IgD-negative memory B cell (primary cell): ENCODE data around the gene RELL2. TPM values are rescaled to one million over a fixed set of nuclear protein-coding genes. Genes with fewer than 3 reads are reported as not detected.
A peak's percentile ranks its signal among the peaks of the same experiment; 100 is the strongest.
"Not testable (repeated sequence)": the region's sequence is repeated elsewhere in the genome, so short reads cannot be mapped to it uniquely, and the experiment has no call there.

Experiments used
- H3K27ac Mint-ChIP-seq, 3 donors: one replicate each; pipeline ENCODE4 v1.8.0; 2020 to 2022; ENCODE audit warnings: mild to moderate bottlenecking in 3 of 3, mixed read lengths in 3 of 3, moderate library complexity in 1 of 3
- H3K27me3 Mint-ChIP-seq: one replicate; pipeline ENCODE4 v1.8.0; 2021; ENCODE audit warnings: mixed read lengths
- H3K36me3 Mint-ChIP-seq: one replicate; pipeline ENCODE4 v1.8.0; 2020; ENCODE audit warnings: mild to moderate bottlenecking, mixed read lengths
- H3K4me1 Mint-ChIP-seq, 3 donors: one replicate each; pipeline ENCODE4 v1.8.0; 2020 to 2022; ENCODE audit warnings: mixed read lengths in 3 of 3, mild to moderate bottlenecking in 1 of 3
- H3K4me3 Mint-ChIP-seq, 4 donors: one replicate each; pipeline ENCODE4 v1.8.0; 2020 to 2022; ENCODE audit warnings: mild to moderate bottlenecking in 4 of 4, mixed read lengths in 4 of 4, moderate library complexity in 3 of 4
- H3K9me3 Mint-ChIP-seq, 3 donors: one replicate each; pipeline ENCODE4 v1.8.0; 2020 to 2021; ENCODE audit warnings: mixed read lengths in 3 of 3, mild to moderate bottlenecking in 1 of 3
- polyA plus RNA-seq: library from polyadenylated mRNA; unstranded; fragments of 300-500 nt; fragmentation: Illumina TruSeq; gene quantifications from one replicate; pipeline ENCODE4 v1.2.3, GENCODE V29; 2021

The RELL2 gene, protein sequence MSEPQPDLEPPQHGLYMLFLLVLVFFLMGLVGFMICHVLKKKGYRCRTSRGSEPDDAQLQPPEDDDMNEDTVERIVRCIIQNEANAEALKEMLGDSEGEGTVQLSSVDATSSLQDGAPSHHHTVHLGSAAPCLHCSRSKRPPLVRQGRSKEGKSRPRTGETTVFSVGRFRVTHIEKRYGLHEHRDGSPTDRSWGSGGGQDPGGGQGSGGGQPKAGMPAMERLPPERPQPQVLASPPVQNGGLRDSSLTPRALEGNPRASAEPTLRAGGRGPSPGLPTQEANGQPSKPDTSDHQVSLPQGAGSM
- 5.9 TPM for polyA plus RNA-seq

DNA sequence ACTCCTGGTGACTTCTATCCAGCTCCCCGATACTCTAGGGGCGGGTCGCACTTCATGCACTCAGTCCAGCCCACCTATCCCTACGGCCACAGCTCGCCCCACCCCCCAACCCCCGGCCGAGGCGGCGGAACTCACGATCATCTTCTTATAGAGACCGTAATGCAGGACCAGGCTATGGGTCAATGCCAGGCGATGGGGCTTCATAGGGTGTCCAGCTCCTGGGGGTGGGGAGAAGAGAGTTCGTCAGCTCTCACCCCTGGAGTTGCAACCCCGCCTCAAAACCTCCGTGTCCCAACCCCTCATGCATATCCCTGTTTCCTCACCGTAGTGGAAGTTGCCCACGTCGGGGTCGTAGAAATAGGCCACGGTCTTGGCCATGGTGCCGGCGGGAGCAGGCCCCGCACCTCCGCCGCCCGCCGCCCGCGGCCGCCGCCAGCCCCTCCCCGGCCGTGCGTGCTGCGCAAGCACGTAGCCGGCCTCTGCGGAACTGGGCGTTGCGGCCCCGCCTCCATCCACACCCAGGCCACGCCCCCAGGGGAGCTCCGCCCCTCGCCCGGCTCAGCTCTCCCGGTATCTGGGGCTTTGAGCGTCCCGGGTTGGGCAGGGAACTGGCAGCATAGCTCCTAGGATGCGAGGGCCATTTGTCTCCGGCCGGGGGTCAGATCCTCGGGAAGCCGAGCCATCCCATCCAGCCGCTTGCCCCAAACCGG, at the start of gene RELL2, which contains the start of gene HDAC3:
Gene RELL2 (plus strand): TSS at position 585 of the 710 bp plus-strand sequence. CDS start 1,229 bp downstream, outside the sequence.
Gene HDAC3 (minus strand): TSS at position 437 of the 710 bp plus-strand sequence. CDS start 59 bp downstream, at position 378.
- peaks cover 2% of the 10 kb centered on the region for H3K36me3 Mint-ChIP-seq
- no peaks in the 10 kb centered on the region for H3K9me3 Mint-ChIP-seq
- no peaks in the 10 kb centered on the region for H3K27me3 Mint-ChIP-seq
- H3K4me3 Mint-ChIP-seq: peak within 1 kb of the TSS; percentile 84 to 96 (median 93)
- H3K27ac Mint-ChIP-seq: peak within 1 kb of the TSS; percentile 95 to 96 (median 95)
- peaks cover 29 to 36% (median 31%) of the 10 kb centered on the region in 3 donors for H3K4me1 Mint-ChIP-seq

DNA sequence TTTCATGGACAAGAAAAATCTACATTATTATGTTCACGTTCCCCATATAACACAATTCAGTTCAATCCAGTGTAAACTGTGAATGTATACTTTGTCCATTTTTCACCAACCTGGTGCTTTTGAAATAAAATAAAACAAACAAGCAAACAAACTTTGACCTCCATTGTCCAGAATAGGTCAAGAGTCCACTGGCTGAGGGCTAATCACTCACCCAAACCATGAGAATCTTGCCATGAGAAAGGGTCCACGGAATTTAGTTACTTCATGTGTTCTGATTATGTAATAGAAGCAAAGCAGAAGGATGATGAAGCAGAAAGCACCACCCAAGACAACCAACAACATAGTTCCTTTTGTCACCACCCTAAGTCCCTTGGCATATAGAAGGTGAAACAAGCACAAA, 46.7 kb upstream of the RELL2 start:
- H3K27ac Mint-ChIP-seq: no peak overlapping the region
- no peak overlapping the region for H3K4me3 Mint-ChIP-seq
- H3K36me3 Mint-ChIP-seq: peaks cover 4% of the 10 kb centered on the region
- no peaks in the 10 kb centered on the region for H3K9me3 Mint-ChIP-seq
- no peaks in the 10 kb centered on the region for H3K27me3 Mint-ChIP-seq
- H3K4me1 Mint-ChIP-seq: peaks cover 17 to 38% (median 26%) of the 10 kb centered on the region in 3 donors

DNA sequence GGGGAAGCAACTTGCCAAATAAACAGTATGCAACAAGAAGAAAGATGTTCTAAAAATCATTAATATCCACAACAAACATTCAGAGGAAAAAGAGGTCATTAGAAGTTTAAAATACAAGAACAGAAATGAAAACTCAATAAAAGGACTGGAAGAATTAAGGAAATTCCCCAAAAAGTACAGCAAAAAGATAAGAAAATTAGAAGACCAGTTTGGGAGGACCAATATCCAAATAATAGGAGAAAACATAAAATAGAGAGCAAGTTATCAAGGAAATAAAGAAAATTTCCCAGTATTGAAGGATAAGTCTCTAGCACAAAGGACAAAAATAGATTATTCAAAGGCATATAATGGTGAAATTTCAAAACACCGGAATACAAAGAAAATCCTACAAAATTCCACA, 39.9 kb upstream of the RELL2 start:
- H3K4me1 Mint-ChIP-seq: peaks cover 35 to 48% (median 41%) of the 10 kb centered on the region in 3 donors
- H3K27me3 Mint-ChIP-seq: no peaks in the 10 kb centered on the region
- peaks cover 8% of the 10 kb centered on the region for H3K36me3 Mint-ChIP-seq
- peaks cover 0 to 6% (median 0%) of the 10 kb centered on the region in 3 donors for H3K9me3 Mint-ChIP-seq
- H3K27ac Mint-ChIP-seq: peak overlapping the region in 1 of 3 donors; percentile 31
- H3K4me3 Mint-ChIP-seq: peak overlapping the region in 1 of 4 donors; percentile 53

DNA sequence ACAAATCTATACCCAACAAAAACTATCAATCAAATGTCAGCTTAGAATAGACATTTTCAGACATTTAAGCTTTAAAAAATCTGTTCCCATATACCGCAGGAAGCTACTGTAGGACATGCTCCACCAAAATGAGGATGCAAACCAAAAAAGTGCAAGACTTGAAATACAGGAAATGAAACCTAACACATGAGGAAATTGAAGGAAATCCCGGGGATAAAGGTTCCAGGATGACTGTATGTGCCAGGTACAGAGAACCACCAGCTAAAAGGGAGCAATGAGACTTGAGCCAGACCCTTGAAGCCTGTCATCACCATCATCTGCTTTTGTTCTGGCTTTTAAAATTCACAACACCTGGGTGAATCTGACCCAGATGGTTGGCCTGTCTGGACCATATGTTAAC, 39.4 kb upstream of the RELL2 start:
- no peak overlapping the region for H3K4me3 Mint-ChIP-seq
- peaks cover 31 to 44% (median 38%) of the 10 kb centered on the region in 3 donors for H3K4me1 Mint-ChIP-seq
- peaks cover 0 to 6% (median 0%) of the 10 kb centered on the region in 3 donors for H3K9me3 Mint-ChIP-seq
- H3K36me3 Mint-ChIP-seq: peaks cover 8% of the 10 kb centered on the region
- H3K27ac Mint-ChIP-seq: peak overlapping the region in 1 of 3 donors; percentile 31
- no peaks in the 10 kb centered on the region for H3K27me3 Mint-ChIP-seq

DNA sequence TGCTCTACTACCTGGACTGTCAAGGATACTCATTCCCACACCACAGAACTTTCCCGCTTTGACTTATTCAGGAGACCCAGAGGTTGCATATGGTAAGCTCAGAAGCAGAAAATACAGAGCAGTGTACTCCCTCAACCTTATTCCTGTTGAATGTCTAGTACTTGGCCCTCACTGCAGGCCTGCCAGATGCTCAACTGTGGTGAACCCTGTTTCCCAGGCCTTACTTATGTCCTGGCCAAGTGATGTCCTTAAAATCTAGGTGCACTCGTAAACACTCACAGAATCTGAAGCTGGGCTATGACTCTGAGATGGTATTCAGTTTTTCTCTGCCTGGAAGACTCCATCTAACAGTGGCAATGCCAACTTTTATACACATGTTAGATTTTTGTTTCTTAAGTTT, 39.0 kb upstream of the RELL2 start:
- no peak overlapping the region for H3K4me3 Mint-ChIP-seq
- H3K9me3 Mint-ChIP-seq: peaks cover 0 to 6% (median 0%) of the 10 kb centered on the region in 3 donors
- H3K36me3 Mint-ChIP-seq: peaks cover 8% of the 10 kb centered on the region
- H3K27me3 Mint-ChIP-seq: no peaks in the 10 kb centered on the region
- no peak overlapping the region for H3K27ac Mint-ChIP-seq
- H3K4me1 Mint-ChIP-seq: peaks cover 31 to 43% (median 37%) of the 10 kb centered on the region in 3 donors

DNA sequence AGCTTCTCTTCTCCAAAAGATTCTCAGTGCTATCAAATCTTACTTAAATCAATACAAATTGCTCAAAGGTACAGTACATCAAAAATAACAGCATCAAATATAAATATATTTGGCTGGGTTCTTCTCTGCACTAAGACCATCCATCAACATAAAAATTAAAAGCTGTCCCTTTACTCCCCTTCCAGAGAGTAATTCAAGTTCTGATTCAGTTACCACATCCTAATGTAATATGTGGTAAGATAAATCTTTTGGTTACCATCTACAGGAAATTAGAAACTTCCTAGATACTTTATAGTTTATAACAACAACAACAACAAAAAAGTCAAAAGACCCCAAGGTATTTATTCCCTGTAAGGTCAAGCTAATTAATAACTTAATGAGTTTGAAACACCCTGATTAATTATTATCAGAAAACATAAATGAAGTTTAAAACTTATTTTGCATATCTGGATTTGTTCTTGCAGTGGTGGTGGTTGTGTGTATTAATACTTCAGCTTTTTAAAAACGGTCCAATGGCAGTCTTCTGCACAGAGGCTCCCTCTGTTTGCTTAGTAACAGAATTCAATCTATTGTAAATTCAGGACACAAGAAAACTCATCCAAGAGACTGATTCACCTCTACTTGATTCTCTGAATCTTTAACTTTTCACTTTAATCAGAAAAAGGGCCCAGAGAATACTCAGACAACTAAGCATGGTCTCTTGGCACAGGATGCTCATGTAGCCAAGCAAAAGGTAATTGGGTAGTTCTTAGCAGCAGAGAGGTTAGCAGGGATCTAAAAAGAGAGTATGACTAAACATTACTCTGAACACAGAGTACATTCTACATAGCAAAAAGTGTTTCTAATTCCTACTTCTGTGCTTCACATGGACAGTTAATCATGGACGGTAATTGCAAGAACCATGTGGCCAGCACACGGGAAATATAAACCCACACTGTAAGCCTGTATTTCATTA, 38.1 kb upstream of the RELL2 start:
- H3K9me3 Mint-ChIP-seq: peaks cover 0 to 6% (median 0%) of the 10 kb centered on the region in 3 donors
- H3K36me3 Mint-ChIP-seq: peaks cover 8% of the 10 kb centered on the region
- peak overlapping the region in 2 of 4 donors; percentile 28 to 33 for H3K4me3 Mint-ChIP-seq
- no peaks in the 10 kb centered on the region for H3K27me3 Mint-ChIP-seq
- H3K4me1 Mint-ChIP-seq: peaks cover 31 to 45% (median 41%) of the 10 kb centered on the region in 3 donors
- H3K27ac Mint-ChIP-seq: peak overlapping the region in 2 of 3 donors; percentile 53

DNA sequence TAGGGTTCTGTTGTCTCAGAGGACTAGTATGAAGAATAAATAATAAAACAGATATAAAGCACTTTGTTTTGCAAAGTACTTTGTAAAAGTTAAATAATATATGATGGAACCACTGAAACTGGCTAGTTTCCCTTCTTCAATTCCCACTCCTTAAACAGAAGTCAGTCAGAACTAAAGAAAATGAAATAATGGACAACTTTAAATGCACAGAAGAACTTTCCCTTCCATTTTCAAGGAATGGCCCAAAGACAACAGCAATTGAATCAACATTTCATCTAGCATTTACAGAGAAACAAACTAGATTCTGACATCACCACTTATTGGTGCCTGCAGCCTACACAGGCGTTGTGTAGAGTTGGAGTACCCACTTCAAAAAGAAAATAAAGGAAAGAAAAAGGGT, 34.2 kb upstream of the RELL2 start:
- H3K27ac Mint-ChIP-seq: peak overlapping the region in 2 of 3 donors; percentile 33 to 68
- H3K27me3 Mint-ChIP-seq: no peaks in the 10 kb centered on the region
- peaks cover 0 to under 1% (median 0%) of the 10 kb centered on the region in 3 donors for H3K9me3 Mint-ChIP-seq
- H3K36me3 Mint-ChIP-seq: no peaks in the 10 kb centered on the region
- H3K4me3 Mint-ChIP-seq: peak overlapping the region in 2 of 4 donors; percentile 42 to 71
- H3K4me1 Mint-ChIP-seq: peaks cover 41 to 61% (median 61%) of the 10 kb centered on the region in 3 donors

DNA sequence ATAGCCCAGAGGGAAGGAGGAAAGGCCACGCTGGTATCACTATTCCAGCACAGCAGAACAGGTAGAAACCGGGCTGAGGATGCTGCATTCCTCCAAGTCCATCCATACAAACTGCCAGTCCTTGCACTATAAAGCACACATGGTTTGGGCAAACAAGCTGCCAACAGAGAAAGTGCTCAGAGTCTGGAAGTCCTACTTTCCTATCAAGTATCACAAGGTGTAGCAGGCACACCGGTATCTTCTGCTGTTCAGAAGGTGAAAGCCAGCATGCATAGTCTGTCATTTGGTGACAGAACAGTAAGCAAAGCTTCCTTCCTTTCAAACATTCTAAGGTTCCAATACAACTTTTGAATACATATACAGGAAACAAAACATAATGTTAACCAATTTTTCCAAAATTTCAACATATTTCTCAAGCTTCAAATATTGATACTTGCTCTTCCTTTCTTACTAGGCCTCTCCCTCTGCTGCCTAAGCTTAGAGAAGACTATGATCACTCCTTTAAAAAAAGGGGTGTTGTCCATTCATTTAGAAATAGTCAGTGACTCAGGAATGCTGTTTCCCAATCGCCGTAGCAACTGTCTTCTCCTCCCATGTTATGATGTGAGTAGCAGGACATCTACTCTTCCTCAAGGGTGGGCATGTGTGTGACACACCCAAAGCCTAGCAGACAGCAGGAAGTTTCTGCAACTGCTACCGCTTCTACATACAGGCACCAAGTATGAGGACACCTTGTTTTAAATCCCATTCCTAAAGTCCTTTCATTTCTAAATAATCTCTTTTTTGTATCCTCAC, 32.7 kb upstream of the RELL2 start:
- Mint-ChIP-seq H3K9me3 (no peaks in the 10 kb centered on the region), H3K36me3 (no peaks in the 10 kb centered on the region)

DNA sequence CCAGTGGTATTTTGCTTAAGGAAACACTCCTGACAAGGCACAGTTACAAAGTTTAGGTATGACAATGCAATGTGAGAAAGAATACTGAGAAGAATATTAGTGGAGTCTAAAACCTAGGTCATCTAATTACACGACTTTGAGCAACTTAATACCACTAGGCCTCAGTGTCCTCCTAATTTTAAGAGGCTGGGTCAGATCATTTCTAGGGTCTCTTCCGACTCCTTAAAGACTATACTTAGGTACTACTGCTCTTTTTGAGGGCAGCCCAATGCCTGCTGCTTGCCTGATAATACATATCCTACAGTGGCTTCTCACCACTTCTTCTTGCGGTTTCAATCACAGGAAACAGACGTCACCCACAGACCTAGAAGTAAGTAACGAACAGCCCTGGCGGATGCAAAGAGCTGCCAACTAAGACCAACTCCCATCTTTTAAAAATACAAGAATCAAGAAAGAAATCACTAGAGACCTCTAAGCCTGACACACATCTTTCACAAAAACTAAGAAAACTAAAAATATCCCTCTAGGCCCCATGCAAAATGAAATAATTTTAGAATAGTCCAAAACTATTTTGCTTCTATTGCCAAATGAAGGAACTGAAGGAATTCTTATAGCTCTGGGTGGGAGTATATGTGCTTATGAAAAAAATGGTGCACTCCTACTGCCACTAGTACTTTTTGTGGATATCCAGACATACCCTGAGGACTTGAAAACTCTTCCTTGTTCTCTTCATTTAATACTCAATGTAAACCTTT, 31.1 kb upstream of the RELL2 start:
- Mint-ChIP-seq H3K9me3 (no peaks in the 10 kb centered on the region), H3K4me1 (peaks cover 35 to 66% (median 60%) of the 10 kb centered on the region in 3 donors), H3K27ac (peak overlapping the region; percentile 29 to 95 (median 59)), H3K36me3 (no peaks in the 10 kb centered on the region), H3K4me3 (peak overlapping the region; percentile 43 to 91 (median 64)), H3K27me3 (no peaks in the 10 kb centered on the region)

More for the DNA sequence above, 32.7 kb upstream of the RELL2 start:
- Mint-ChIP-seq H3K4me1 (peaks cover 37 to 69% (median 64%) of the 10 kb centered on the region in 3 donors), H3K4me3 (peak overlapping the region; percentile 9 to 91 (median 71)), H3K27ac (peak overlapping the region; percentile 11 to 42 (median 29)), H3K27me3 (no peaks in the 10 kb centered on the region)

DNA sequence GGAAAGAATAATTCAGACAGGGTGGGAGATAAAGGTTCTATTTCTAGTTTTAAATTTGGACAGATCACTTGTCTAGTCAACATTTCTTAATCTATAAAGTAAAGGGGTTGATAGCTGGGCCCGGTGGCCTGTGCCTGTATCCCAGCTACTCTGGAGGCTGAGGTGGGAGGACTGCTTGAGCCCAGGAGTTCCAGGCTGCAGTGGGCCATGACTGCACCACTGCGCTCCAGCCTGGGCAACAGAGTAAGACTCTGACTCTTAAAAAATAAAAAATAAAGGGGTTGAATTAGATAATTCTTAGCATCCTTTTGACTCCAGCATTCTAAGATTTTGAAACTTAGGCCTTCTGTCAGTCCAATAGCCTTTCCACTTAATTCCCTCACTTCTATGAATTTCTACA, 28.8 kb upstream of the RELL2 start:
- Mint-ChIP-seq H3K4me1 (peaks cover 51 to 69% (median 67%) of the 10 kb centered on the region in 3 donors), H3K9me3 (no peaks in the 10 kb centered on the region)

DNA sequence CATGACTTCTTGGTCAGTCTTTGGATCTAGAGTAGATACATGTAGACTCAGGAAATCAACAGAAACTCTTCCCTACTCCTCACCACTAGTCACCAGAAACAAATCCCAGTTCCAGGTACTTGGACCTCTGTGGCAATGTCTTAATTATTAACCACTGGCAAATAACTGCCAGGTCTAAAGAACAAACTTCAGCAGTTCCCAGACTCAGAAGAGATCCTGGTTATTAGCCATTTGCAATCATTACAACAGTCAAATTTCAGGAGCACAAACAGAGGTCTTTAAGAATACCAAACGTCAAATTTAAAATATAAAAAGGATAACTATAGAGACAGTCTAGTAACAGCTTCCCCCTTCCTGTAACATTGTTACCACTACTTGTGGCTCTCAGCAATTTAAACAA, 28.2 kb upstream of the RELL2 start:
- H3K36me3 Mint-ChIP-seq: peaks cover 5% of the 10 kb centered on the region

More for the DNA sequence above, 28.8 kb upstream of the RELL2 start:
- peak overlapping the region in 2 of 4 donors; percentile 61 to 91 for H3K4me3 Mint-ChIP-seq
- peak overlapping the region; percentile 29 to 93 (median 59) for H3K27ac Mint-ChIP-seq
- H3K27me3 Mint-ChIP-seq: no peaks in the 10 kb centered on the region
- peaks cover 2% of the 10 kb centered on the region for H3K36me3 Mint-ChIP-seq

DNA sequence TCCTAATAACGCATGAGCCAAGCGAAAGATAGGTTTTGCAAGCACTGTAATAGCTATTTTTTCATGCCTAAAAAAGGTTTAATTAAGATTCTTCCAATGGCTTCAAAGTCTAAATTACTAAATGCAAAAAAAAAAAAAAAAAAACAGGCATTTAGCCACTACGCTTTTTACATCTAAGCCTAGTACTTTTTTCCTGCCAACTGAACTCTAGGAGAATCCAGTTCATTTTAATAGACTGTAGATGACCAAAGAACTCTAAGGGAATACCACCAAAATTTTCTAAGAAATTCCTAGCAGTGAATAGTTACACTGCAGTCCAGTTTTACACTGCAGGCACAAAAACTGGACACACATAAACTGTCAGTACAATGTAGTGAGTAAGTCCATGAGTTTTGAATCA, 27.8 kb upstream of the RELL2 start:
- Mint-ChIP-seq H3K4me1 (peaks cover 56 to 71% (median 70%) of the 10 kb centered on the region in 3 donors), H3K27ac (peak overlapping the region in 1 of 3 donors; percentile 2), H3K4me3 (peak overlapping the region in 1 of 4 donors; percentile 3)

More for the DNA sequence above, 28.2 kb upstream of the RELL2 start:
- Mint-ChIP-seq H3K4me3 (peak overlapping the region in 3 of 4 donors; percentile 14 to 79 (median 45)), H3K27ac (peak overlapping the region; percentile 29 to 93 (median 59)), H3K9me3 (no peaks in the 10 kb centered on the region), H3K4me1 (peaks cover 56 to 71% (median 70%) of the 10 kb centered on the region in 3 donors), H3K27me3 (no peaks in the 10 kb centered on the region)

DNA sequence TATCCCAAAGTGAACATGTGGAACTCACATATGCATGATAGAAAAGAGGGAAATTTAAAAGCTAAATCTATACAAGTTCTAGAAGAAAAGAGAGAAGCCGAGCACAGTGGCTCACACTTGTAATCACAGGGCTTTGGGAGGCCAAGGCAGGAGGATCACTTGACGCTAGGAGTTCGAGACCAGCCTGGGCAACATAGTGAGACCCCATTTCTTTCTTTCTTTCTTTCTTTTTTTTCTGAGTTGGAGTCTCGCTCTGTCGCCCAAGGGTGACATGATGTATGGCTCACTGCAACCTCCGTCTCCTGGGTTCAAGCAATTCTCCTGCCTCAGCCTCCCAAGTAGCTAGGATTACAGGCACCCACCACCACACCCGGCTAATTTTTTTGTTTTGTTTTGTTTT, 26.9 kb upstream of the RELL2 start:
- not testable (repeated sequence) for H3K27me3 Mint-ChIP-seq, H3K9me3 Mint-ChIP-seq, H3K36me3 Mint-ChIP-seq
- H3K4me3 Mint-ChIP-seq: peak overlapping the region in 1 of 4 donors; percentile 73
- peaks cover 48 to 68% (median 66%) of the 10 kb centered on the region in 3 donors for H3K4me1 Mint-ChIP-seq
- H3K27ac Mint-ChIP-seq: peak overlapping the region in 1 of 3 donors; percentile 49

More for the DNA sequence above, 27.8 kb upstream of the RELL2 start:
- Mint-ChIP-seq H3K9me3 (no peaks in the 10 kb centered on the region), H3K27me3 (no peaks in the 10 kb centered on the region), H3K36me3 (peaks cover 5% of the 10 kb centered on the region)
